HT1080 (cell line): ENCODE results near the gene RNF114. TPM values are rescaled to one million over a fixed set of nuclear protein-coding genes. Genes with fewer than 3 reads are reported as not detected.

Experiments used
- small RNA-seq: library from RNA; depleted of rRNA; stranded (forward); fragments of <200 nt; gene quantifications from one replicate; pipeline ENCODE3, GENCODE V24; 2014
- total RNA-seq: library from RNA; depleted of rRNA; stranded (reverse); fragments of >200 nt; shearing (Covaris generic); gene quantifications from 2 replicates; pipeline ENCODE4 v1.2.3, GENCODE V29; 2014; rRNA removed

The RNF114 gene
- total RNA-seq, 1 experiment from 2014 or later, result 84.9 TPM

Small RNA genes lying within 50 kb of the gene (small RNA-seq; reads per million reads assigned to genes)
- gene RF00017, result not detected
- gene RF00019, result not detected
- not detected for gene RNU6-147P

Other genes with a start within 250 kb of the RNF114 start
- gene B4GALT5, start 222.5 kb upstream of the RNF114 start, total RNA-seq, result 27.1 and 41.7 TPM in 2 replicates
- gene SLC9A8, start 123.6 kb upstream of the RNF114 start, total RNA-seq, result 9.0 and 12.6 TPM in 2 replicates
- 6.7 and 8.7 TPM in 2 replicates for gene SPATA2, start 20.9 kb upstream of the RNF114 start, total RNA-seq
- gene SNAI1, start 46.6 kb downstream of the RNF114 start, total RNA-seq, result 2.1 and 3.2 TPM in 2 replicates
- gene UBE2V1, start 176.8 kb downstream of the RNF114 start, total RNA-seq, result 42.3 and 66.9 TPM in 2 replicates
- gene PEDS1, start 217.3 kb downstream of the RNF114 start, total RNA-seq, result 29.2 and 38.7 TPM in 2 replicates